ENCODE results near the gene HIVEP1. TPM values are rescaled to one million over a fixed set of nuclear protein-coding genes. Genes with fewer than 3 reads are reported as not detected.
A peak's percentile ranks its signal among the peaks of the same experiment; 100 is the strongest.

Gene HIVEP1
- total RNA-seq, 1 experiment from 2014 or later: 6.6 TPM

GRCh38 chr6:12071064-12071615 is 59.0 kb downstream of the HIVEP1 start:
- Histone ChIP-seq H3K27me3 (ENCODE audit: low read length) (no peaks in the 10 kb centered on the region), H3K79me2 (ENCODE audit: low read length) (0 out of 2 replicates have a peak, but pooled peaks cover 5% of the 10 kb centered on the region), H3K9ac (ENCODE audit: low read length) (no peak overlapping the region), H3K9me2 (replicated peaks; ENCODE audit: low read length) (no peaks in the 10 kb centered on the region), H3K9me3 (ENCODE audit: low read length) (no peaks in the 10 kb centered on the region), H3K36me3 (ENCODE audit: low read depth, low read length) (no peaks in the 10 kb centered on the region), H3K4me1 (ENCODE audit: insufficient read depth, low read length) (peaks cover 23% of the 10 kb centered on the region), H3K27ac (ENCODE audit: low read length) (no peak overlapping the region), H3K4me2 (ENCODE audit: low read length) (peak overlapping the region; percentile 24; the same call in 1 of the 2 replicates), H3F3A (ENCODE audit: low read length, unreplicated experiment) (no peaks in the 10 kb centered on the region), H4K20me1 (ENCODE audit: low read length) (peaks cover 5% of the 10 kb centered on the region; the same call in 1 of the 2 replicates), H3K4me3 (ENCODE audit: low read length) (no peak overlapping the region), H2AFZ (ENCODE audit: low read length) (no peak overlapping the region)
- intact Hi-C loops (cut with micrococcal nuclease): loop anchor here (5.0 kb wide), 2 partner anchors 34 to 76 kb away; no protein-coding TSS in a partner anchor
- ATAC-seq (peak; percentile 72), DNase-seq (peak; percentile 38)
- no peak for TF ChIP-seq EZH2phosphoT487 (IDR thresholded peaks at IDR 0.05; ENCODE audit: borderline replicate concordance, low read length)
- no peak for TF ChIP-seq EZH2 (IDR thresholded peaks at IDR 0.05; ENCODE audit: low read length, unreplicated experiment)
- TF ChIP-seq, protein P1, sequence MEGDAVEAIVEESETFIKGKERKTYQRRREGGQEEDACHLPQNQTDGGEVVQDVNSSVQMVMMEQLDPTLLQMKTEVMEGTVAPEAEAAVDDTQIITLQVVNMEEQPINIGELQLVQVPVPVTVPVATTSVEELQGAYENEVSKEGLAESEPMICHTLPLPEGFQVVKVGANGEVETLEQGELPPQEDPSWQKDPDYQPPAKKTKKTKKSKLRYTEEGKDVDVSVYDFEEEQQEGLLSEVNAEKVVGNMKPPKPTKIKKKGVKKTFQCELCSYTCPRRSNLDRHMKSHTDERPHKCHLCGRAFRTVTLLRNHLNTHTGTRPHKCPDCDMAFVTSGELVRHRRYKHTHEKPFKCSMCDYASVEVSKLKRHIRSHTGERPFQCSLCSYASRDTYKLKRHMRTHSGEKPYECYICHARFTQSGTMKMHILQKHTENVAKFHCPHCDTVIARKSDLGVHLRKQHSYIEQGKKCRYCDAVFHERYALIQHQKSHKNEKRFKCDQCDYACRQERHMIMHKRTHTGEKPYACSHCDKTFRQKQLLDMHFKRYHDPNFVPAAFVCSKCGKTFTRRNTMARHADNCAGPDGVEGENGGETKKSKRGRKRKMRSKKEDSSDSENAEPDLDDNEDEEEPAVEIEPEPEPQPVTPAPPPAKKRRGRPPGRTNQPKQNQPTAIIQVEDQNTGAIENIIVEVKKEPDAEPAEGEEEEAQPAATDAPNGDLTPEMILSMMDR (conservative IDR thresholded peaks at IDR 0.05; ENCODE audit: low read depth, low read length): no peak
- POLR2A ChIA-PET (ENCODE audit: unreplicated experiment): no interaction called here
- BruUV-seq (replicated peaks): no TSS peak
- CTCF ChIA-PET: no interaction called here

GRCh38 chr6:12075067-12075563 is 63.0 kb downstream of the HIVEP1 start:
- BruUV-seq (replicated peaks): no TSS peak
- no peak for ATAC-seq
- no peaks in the 10 kb centered on the region for H3K79me2 ChIP-seq (ENCODE audit: low read length)

More at GRCh38 chr6:12075067-12075563, 63.0 kb downstream of the HIVEP1 start:
- Histone ChIP-seq H3K36me3 (ENCODE audit: low read depth, low read length) (no peaks in the 10 kb centered on the region), H3K4me2 (ENCODE audit: low read length) (no peak overlapping the region), H3F3A (ENCODE audit: low read length, unreplicated experiment) (no peaks in the 10 kb centered on the region), H3K9ac (ENCODE audit: low read length) (no peak overlapping the region), H4K20me1 (ENCODE audit: low read length) (peaks cover 5% of the 10 kb centered on the region; the same call in 1 of the 2 replicates), H3K27me3 (ENCODE audit: low read length) (no peaks in the 10 kb centered on the region), H3K4me3 (ENCODE audit: low read length) (no peak overlapping the region), H3K27ac (ENCODE audit: low read length) (no peak overlapping the region), H2AFZ (ENCODE audit: low read length) (no peak overlapping the region), H3K4me1 (ENCODE audit: insufficient read depth, low read length) (peaks cover 27% of the 10 kb centered on the region), H3K9me3 (ENCODE audit: low read length) (no peaks in the 10 kb centered on the region), H3K9me2 (replicated peaks; ENCODE audit: low read length) (no peaks in the 10 kb centered on the region)
- no peak for TF ChIP-seq EZH2 (IDR thresholded peaks at IDR 0.05; ENCODE audit: low read length, unreplicated experiment)
- TF ChIP-seq, protein P1 (conservative IDR thresholded peaks at IDR 0.05; ENCODE audit: low read depth, low read length): peak; percentile 62
- CTCF ChIA-PET: interaction anchor here (0.7 to 0.9 kb wide), 2 partner anchors 9 to 61 kb away, joined by 3 to 11 read pairs; no protein-coding TSS in a partner anchor
- DNase-seq: peak; percentile 10
- POLR2A ChIA-PET (ENCODE audit: unreplicated experiment): no interaction called here
- intact Hi-C loops (cut with micrococcal nuclease): no loop called here
